ENCODE results near the gene KANTR.

GRCh38 chrX:53125506-53125905 lies 31.6 kb downstream of the KANTR start:
- TF ChIP-seq CTCF (IDR thresholded peaks at IDR 0.05) (no peak), POLR2A (IDR thresholded peaks at IDR 0.05) (no peak), POLR2AphosphoS5 (IDR thresholded peaks at IDR 0.05; ENCODE audit: insufficient read depth in 1 of 2, low read depth in 1 of 2) (no peak)
